ENCODE data around the gene C2CD5.

DNA sequence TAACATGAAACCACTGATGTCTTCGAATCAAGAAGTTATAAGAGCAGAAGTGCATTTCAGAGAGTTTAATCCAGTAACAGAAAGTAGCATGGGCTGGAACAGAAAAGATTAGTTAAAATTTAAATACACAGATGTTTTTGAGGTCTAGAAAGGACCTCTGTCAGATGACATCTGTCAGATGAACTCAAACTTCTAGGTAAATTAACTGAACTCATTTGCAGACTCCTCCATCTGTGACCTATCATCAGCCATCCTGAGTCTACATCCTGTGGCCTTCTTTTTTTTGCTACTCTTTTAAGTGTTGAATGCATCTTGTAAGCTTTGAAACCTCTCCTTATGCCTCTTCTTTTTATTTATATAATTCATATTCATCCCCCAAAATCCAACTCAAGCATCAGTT, 53.3 kb downstream of the C2CD5 start:
- TF ChIP-seq CTCF (IDR thresholded peaks at IDR 0.05; ENCODE audit: borderline replicate concordance, extremely low read depth, low read length, poor library complexity, severe bottlenecking) (no peak), EZH2 (IDR thresholded peaks at IDR 0.05; ENCODE audit: borderline replicate concordance, low read depth, low read length, severe bottlenecking) (no peak)

All from DND-41 (cell line).